Omental fat pad (tissue), 4 donors: ENCODE results near the gene THEMIS. TPM values are rescaled to one million over a fixed set of nuclear protein-coding genes. Genes with fewer than 3 reads are reported as not detected.

Source experiments
- ATAC-seq: fragments of 150-250 bp; one replicate; pipeline ENCODE4 v1.9.1; 2016; ENCODE audit warnings: mild to moderate bottlenecking, moderate library complexity; ENCODE audit not compliant: low FRiP score
- DNase-seq: peaks from one replicate; pipeline ENCODE4 v3.0.0-alpha.2; 2019; ENCODE audit warnings: low spot score
- CTCF ChIP-seq, 3 donors: fragments of 450-650 bp; IDR thresholded peaks; one replicate each; pipeline ENCODE4 v1.5.1; 2016 to 2017; ENCODE audit warnings: antibody characterized with exemption in 3 of 3, mild to moderate bottlenecking in 3 of 3, moderate library complexity in 2 of 3
- total RNA-seq, 4 donors: library from RNA; depleted of rRNA; stranded (reverse); fragments of >200 nt; gene quantifications; one replicate each; pipeline ENCODE4 v1.1.0, GENCODE V29; 2016

THEMIS gene
- total RNA-seq, 4 donors from 2014 or later = 0.56 to 1.7 (median 1.4) TPM

GRCh38 chr6:127851197-127851596, 49.7 kb downstream of the THEMIS start:
- TF ChIP-seq CTCF (IDR thresholded peaks at IDR 0.05) = no peak
- ATAC-seq = no peak
- no peak for DNase-seq

- ATAC-seq (no peak), DNase-seq (no peak)
- TF ChIP-seq CTCF (IDR thresholded peaks at IDR 0.05) = no peak
Observed at GRCh38 chr6:127845242-127845641, 55.6 kb downstream of the THEMIS start.

- TF ChIP-seq CTCF (IDR thresholded peaks at IDR 0.05) = no peak
- DNase-seq (no peak), ATAC-seq (no peak)
Observed at GRCh38 chr6:127844529-127844928, 56.3 kb downstream of the THEMIS start.

DNA sequence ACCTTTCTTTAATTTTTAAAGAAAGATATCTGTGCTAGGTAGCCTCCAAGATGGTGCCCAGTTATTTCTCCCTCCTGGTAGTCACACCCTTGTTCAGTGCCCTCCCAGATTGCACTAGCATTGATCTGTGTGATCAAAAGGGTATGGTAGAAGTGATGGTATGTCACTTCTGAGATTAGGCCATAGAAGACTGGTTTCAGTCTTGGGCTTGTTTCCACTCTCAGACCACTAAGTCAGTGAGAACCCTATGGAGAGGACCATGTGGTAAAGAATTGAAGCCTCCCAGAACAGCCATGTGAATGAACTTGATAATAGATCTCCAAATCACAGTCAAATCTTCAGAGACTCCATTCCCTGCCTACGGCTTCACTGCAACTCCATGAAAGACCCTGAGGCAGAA, 57.3 kb downstream of the THEMIS start:
- TF ChIP-seq CTCF (IDR thresholded peaks at IDR 0.05) = no peak
- no peak for DNase-seq
- ATAC-seq = no peak

- DNase-seq (no peak), ATAC-seq (no peak)
- TF ChIP-seq CTCF (IDR thresholded peaks at IDR 0.05) = no peak
Observed at GRCh38 chr6:127842562-127842961, 58.3 kb downstream of the THEMIS start.

GRCh38 chr6:127841811-127842210, 59.0 kb downstream of the THEMIS start:
- TF ChIP-seq CTCF (IDR thresholded peaks at IDR 0.05) = no peak
- DNase-seq = no peak
- no peak for ATAC-seq

GRCh38 chr6:127834136-127834535, 66.7 kb downstream of the THEMIS start:
- ATAC-seq (no peak), DNase-seq (no peak)
- TF ChIP-seq CTCF (IDR thresholded peaks at IDR 0.05) = no peak
